Fibroblast of the conjunctiva (primary cell): ENCODE results near the gene LPP.
A peak's percentile ranks its signal among the peaks of the same experiment; 100 is the strongest.

Experiments used
- DNase-seq: peaks from one replicate; pipeline ENCODE4 v3.0.0-alpha.2; 2010; ENCODE audit warnings: low read depth

The LPP gene

GRCh38 chr3:188557235-188557634, 403.3 kb downstream of the LPP start:
- no peak for DNase-seq

GRCh38 chr3:188558343-188559071, 404.6 kb downstream of the LPP start:
- no peak for DNase-seq

GRCh38 chr3:188559072-188559429, 405.1 kb downstream of the LPP start:
- no peak for DNase-seq

GRCh38 chr3:188559856-188560255, 405.9 kb downstream of the LPP start:
- no peak for DNase-seq

- no peak for DNase-seq
Observed at GRCh38 chr3:188562144-188562543, 408.2 kb downstream of the LPP start.

- no peak for DNase-seq
Observed at GRCh38 chr3:188567478-188568195, 413.7 kb downstream of the LPP start.

DNA sequence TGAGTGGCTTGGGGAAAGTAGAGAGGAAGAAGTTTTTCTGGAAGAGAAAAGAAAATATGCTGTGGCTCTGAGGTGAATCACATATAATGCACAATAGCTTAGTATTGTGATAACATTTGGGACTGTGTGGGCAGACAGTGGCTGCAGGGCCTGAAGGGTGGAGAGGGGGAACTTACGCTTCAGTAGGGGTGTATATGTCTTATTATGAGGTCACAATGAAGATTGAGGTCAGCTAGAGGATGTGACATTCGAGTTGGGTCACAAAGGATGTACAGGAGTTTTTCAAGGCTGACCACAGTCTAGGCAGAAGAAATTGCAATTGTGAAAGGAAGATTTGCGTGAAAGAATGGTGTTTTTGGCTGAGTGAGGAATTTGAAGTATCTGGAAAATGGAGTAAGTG, 414.8 kb downstream of the LPP start:
- no peak for DNase-seq

- DNase-seq = no peak
Observed at GRCh38 chr3:188571531-188572095, 417.7 kb downstream of the LPP start.

- DNase-seq = no peak
Observed at GRCh38 chr3:188573291-188573940, 419.5 kb downstream of the LPP start.

GRCh38 chr3:188573956-188574355, 420.0 kb downstream of the LPP start:
- DNase-seq = no peak

GRCh38 chr3:188574885-188575284, 420.9 kb downstream of the LPP start:
- no peak for DNase-seq

- no peak for DNase-seq
Observed at GRCh38 chr3:188575501-188575900, 421.5 kb downstream of the LPP start.

GRCh38 chr3:188577539-188577938, 423.6 kb downstream of the LPP start:
- no peak for DNase-seq

DNA sequence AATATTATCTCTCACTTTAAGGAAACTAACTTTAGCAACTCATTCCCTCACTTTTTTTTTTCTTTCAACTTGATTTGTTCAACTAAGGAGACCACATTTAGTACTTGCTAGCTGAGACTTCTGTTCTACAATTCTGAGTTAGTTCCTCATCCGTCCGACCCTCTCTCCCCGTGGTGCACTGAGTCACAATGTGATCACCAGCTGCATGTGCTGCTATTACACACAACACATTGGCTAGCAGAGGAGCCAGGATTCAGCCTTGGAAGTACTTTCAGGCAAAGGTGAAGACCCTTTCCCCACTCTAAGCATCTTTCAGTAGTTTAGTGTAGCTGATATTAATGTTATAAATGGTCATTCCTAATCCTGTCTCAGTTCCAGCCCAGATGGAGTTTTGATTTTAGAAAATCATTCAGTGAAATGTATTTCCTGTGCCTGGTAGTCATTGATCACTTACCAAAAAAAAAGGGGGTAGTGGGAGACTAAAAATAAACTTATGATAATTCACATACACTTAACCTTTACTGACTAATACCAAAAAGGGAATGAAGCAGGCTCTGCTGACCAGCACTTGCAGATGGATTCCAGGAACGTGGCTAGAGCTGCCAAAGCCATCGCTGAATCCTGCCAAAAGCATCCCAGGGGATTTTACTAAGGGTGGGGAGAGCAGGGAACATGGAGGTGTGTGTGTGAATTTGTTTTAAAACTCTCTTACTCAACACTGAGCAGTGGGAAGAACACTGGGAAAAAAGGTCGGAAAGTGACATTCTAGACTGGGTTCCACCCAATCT, 424.8 kb downstream of the LPP start:
- peak; percentile 80 for DNase-seq

DNA sequence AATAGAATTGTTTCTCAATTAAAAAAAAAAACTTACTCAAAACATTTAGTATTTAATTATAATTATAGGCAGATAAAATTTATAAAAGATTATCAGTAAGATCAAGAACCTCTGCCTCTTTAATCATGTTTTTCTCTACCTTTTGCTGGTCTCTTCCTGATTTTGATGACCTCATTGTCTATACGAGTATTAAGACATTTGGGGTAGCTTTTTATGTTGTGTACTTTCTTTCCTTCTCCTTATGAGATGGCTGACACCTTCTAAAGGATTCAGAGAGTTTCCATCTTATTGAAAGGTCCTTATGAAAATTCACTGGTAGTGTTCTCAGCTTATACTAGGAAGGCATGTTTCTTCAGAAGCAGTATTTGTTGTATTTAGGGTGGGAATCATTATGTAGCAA, 426.3 kb downstream of the LPP start:
- no peak for DNase-seq

DNA sequence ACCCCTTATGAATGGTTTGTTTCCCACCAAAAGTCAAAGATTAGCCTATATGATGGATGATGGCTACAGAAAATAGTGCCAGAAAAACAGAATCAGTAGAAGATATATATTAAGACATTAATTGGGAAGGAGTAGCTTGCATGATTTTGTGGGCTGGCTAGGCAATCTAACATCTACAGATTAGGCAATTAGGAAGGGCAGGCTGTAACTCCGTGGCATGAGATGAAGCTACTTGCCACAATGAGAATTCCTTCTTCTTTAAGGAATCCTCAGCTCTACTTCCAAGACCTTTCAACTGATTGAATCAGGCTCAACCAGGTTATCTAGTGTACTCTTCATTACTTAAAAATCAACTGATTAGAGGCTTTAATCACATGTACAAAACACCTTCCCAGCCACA, 426.7 kb downstream of the LPP start:
- no peak for DNase-seq

GRCh38 chr3:188581365-188581764, 427.4 kb downstream of the LPP start:
- DNase-seq = no peak

DNA sequence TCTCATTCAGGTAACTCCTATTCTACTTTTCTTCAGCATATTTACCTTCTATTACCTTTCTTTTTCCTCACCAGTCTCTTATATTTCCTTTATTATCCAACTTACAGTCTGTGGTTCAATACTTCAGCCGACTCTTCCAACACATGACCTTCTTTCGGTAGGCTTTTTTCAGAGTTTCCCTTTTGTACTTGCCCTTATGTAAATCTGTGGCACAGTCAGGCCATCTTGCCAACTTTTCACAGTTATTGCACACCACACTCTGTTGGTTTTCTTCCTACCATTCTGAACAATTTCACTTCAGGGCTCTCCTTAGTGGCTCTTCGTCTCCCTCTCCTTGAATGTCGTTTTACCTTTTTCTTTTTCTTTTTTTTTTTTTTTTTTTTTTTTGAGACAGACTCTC, 427.8 kb downstream of the LPP start:
- no peak for DNase-seq

- no peak for DNase-seq
Observed at GRCh38 chr3:188583341-188584161, 429.6 kb downstream of the LPP start.

GRCh38 chr3:188584162-188584529, 430.2 kb downstream of the LPP start:
- DNase-seq = peak; percentile 49

DNA sequence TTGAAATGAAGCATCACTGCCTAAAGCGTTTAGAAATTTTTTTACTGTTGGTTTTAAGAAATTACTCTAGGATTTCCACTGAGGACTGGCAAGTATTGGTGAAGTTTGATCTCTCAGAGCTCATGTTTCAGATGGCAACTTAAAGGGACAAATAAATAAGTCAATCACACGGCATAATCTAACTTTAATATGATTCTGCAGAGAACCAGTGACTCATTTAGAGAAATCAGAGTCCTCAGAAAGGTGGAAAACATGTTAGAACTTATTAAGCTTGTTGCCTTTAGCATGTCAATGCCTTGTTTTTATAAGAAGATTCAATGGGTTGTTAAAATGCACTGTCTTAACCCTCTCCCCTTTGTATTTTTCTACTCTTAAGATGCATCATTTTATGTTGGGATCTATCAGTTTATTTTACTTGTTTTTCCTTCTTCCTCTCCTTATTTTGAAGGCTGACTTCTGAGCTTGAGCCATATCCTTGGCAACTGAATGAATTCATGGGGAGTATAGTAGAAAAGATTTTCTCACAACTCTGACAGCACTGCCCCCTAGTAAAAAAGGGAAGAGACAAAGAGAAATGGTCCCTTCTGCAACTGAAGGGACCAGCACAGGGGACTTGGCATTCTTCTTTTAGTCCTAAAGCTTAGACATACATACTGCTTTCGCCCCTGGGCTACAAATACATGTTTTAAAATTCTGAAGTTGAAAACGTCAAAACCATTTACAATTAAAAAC, 431.2 kb downstream of the LPP start:
- DNase-seq = no peak
